HG02642 (cell line): ENCODE results near the gene KCNMB3.
A peak's percentile ranks its signal among the peaks of the same experiment; 100 is the strongest.
"Not testable (repeated sequence)": the region's sequence is repeated elsewhere in the genome, so short reads cannot be mapped to it uniquely, and the experiment has no call there.

ENCODE experiments used
- ATAC-seq: cut with Tn5 transposase; IDR thresholded peaks from one replicate; pipeline ENCODE4 v1.9.1; 2021; ENCODE audit warnings: mild to moderate bottlenecking; ENCODE audit not compliant: unreplicated experiment, poor library complexity

KCNMB3 gene

GRCh38 chr3:179265875-179266274 lies 15.0 kb upstream of the KCNMB3 start:
- ATAC-seq = peak; percentile 46

GRCh38 chr3:179265092-179265491 lies 14.2 kb upstream of the KCNMB3 start:
- no peak for ATAC-seq

GRCh38 chr3:179264449-179264848 lies 13.5 kb upstream of the KCNMB3 start:
- no peak for ATAC-seq

GRCh38 chr3:179263134-179263533 lies 12.2 kb upstream of the KCNMB3 start:
- ATAC-seq = no peak

- peak; percentile 91 for ATAC-seq
Observed at GRCh38 chr3:179260949-179261765, 10.2 kb upstream of the KCNMB3 start.

GRCh38 chr3:179259959-179260756 lies 9.2 kb upstream of the KCNMB3 start:
- not testable (repeated sequence) for ATAC-seq

- no peak for ATAC-seq
Observed at GRCh38 chr3:179258820-179259219, 7.9 kb upstream of the KCNMB3 start.

GRCh38 chr3:179257742-179258141 lies 6.8 kb upstream of the KCNMB3 start:
- not testable (repeated sequence) for ATAC-seq

- no peak for ATAC-seq
Observed at GRCh38 chr3:179256813-179257212, 5.9 kb upstream of the KCNMB3 start.

GRCh38 chr3:179247289-179248015 lies 3.5 kb downstream of the KCNMB3 start:
- ATAC-seq = no peak

GRCh38 chr3:179244878-179245277 lies 6.0 kb downstream of the KCNMB3 start:
- no peak for ATAC-seq

GRCh38 chr3:179242859-179243258 lies 8.1 kb downstream of the KCNMB3 start:
- not testable (repeated sequence) for ATAC-seq

- ATAC-seq = not testable (repeated sequence)
Observed at GRCh38 chr3:179240299-179240698, 10.6 kb downstream of the KCNMB3 start.

GRCh38 chr3:179236669-179237301 lies 14.1 kb downstream of the KCNMB3 start:
- ATAC-seq = peak; percentile 75

- no peak for ATAC-seq
Observed at GRCh38 chr3:179234199-179234598, 16.7 kb downstream of the KCNMB3 start.

- ATAC-seq = no peak
Observed at GRCh38 chr3:179233043-179233442, 17.9 kb downstream of the KCNMB3 start.

- no peak for ATAC-seq
Observed at GRCh38 chr3:179229177-179229576, 21.7 kb downstream of the KCNMB3 start.

- ATAC-seq = no peak
Observed at GRCh38 chr3:179227349-179227748, 23.6 kb downstream of the KCNMB3 start.

- no peak for ATAC-seq
Observed at GRCh38 chr3:179224584-179224983, 26.3 kb downstream of the KCNMB3 start.

GRCh38 chr3:179223548-179223947 lies 27.4 kb downstream of the KCNMB3 start:
- no peak for ATAC-seq
